ENCODE results near the gene GUCD1.

DNA sequence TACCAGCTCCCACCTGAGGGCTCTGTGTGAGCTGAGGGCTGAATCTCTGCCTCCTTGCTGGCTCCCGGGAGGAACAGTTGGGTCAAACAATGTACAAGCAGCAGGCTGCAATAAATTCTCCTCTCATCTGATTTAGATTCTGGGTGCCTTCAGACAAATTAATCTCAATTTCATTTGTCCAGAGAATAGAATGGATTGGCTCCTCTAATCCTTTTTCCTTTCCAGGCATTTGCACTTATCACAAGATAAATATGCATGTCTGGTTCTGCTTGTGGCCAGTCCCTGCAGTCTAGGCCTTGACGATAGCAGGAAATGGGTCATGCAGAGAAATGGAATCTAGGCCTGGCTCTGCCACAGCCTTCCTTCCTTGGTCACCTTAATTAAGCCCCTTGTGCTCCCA, 31.1 kb downstream of the GUCD1 start:
- TF ChIP-seq EZH2 (IDR thresholded peaks at IDR 0.05; ENCODE audit: borderline replicate concordance, low read length): no peak
- TF ChIP-seq, protein P1, sequence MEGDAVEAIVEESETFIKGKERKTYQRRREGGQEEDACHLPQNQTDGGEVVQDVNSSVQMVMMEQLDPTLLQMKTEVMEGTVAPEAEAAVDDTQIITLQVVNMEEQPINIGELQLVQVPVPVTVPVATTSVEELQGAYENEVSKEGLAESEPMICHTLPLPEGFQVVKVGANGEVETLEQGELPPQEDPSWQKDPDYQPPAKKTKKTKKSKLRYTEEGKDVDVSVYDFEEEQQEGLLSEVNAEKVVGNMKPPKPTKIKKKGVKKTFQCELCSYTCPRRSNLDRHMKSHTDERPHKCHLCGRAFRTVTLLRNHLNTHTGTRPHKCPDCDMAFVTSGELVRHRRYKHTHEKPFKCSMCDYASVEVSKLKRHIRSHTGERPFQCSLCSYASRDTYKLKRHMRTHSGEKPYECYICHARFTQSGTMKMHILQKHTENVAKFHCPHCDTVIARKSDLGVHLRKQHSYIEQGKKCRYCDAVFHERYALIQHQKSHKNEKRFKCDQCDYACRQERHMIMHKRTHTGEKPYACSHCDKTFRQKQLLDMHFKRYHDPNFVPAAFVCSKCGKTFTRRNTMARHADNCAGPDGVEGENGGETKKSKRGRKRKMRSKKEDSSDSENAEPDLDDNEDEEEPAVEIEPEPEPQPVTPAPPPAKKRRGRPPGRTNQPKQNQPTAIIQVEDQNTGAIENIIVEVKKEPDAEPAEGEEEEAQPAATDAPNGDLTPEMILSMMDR (IDR thresholded peaks at IDR 0.05; ENCODE audit: low read length): no peak

Data from OCI-LY1 (cell line).